Panc1 (cell line): ENCODE results near the gene C2orf69.

Experiments
- POLR2AphosphoS5 ChIP-seq: IDR thresholded peaks from 2 replicates; pipeline ENCODE4 v1.6.1; 2012; ENCODE audit warnings: mild to moderate bottlenecking, low read depth, low read length, moderate library complexity
- REST ChIP-seq, 2 experiments: IDR thresholded peaks; 2 replicates each; pipeline ENCODE4 v1.6.1; 2011 to 2012; ENCODE audit warnings: low read depth in 2 of 2, control low read depth in 1 of 2, low read length in 1 of 2, mild to moderate bottlenecking in 1 of 2, moderate library complexity in 1 of 2; ENCODE audit not compliant: insufficient read depth in 1 of 2
- SIN3A ChIP-seq: IDR thresholded peaks from 2 replicates; pipeline ENCODE4 v1.6.1; 2012; ENCODE audit warnings: low read depth, mild to moderate bottlenecking, low read length, moderate library complexity, borderline replicate concordance; ENCODE audit not compliant: insufficient read depth
- TCF7L2 ChIP-seq: IDR thresholded peaks from 2 replicates; pipeline ENCODE4 v1.6.1; 2011; ENCODE audit warnings: mild to moderate bottlenecking, low read depth, low read length, inconsistent platforms
- TF ChIP-seq, protein P1 (sequence below): fragments of 450-650 bp; IDR thresholded peaks from 2 replicates; pipeline ENCODE4 v1.5.1; 2017; ENCODE audit warnings: mild to moderate bottlenecking

GRCh38 chr2:199923924-199924323 lies 12.8 kb downstream of the C2orf69 start:
- TF ChIP-seq, protein P1, sequence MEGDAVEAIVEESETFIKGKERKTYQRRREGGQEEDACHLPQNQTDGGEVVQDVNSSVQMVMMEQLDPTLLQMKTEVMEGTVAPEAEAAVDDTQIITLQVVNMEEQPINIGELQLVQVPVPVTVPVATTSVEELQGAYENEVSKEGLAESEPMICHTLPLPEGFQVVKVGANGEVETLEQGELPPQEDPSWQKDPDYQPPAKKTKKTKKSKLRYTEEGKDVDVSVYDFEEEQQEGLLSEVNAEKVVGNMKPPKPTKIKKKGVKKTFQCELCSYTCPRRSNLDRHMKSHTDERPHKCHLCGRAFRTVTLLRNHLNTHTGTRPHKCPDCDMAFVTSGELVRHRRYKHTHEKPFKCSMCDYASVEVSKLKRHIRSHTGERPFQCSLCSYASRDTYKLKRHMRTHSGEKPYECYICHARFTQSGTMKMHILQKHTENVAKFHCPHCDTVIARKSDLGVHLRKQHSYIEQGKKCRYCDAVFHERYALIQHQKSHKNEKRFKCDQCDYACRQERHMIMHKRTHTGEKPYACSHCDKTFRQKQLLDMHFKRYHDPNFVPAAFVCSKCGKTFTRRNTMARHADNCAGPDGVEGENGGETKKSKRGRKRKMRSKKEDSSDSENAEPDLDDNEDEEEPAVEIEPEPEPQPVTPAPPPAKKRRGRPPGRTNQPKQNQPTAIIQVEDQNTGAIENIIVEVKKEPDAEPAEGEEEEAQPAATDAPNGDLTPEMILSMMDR = no peak
- TF ChIP-seq POLR2AphosphoS5 = no peak
- TF ChIP-seq SIN3A = no peak
- TF ChIP-seq REST (IDR thresholded peaks at IDR 0.05; ENCODE audit: insufficient read depth in 1 of 2, low read depth in 2 of 2, low read length in 1 of 2) = no peak
- TF ChIP-seq TCF7L2 = no peak
